DMS53 (cell line): ENCODE results near the gene CRYBG1.
A peak's percentile ranks its signal among the peaks of the same experiment; 100 is the strongest.

ENCODE experiments used
- DNase-seq: peaks from one replicate; lab custom pipeline; 2025; lab: John Stamatoyannopoulos, UW

CRYBG1 gene

DNA sequence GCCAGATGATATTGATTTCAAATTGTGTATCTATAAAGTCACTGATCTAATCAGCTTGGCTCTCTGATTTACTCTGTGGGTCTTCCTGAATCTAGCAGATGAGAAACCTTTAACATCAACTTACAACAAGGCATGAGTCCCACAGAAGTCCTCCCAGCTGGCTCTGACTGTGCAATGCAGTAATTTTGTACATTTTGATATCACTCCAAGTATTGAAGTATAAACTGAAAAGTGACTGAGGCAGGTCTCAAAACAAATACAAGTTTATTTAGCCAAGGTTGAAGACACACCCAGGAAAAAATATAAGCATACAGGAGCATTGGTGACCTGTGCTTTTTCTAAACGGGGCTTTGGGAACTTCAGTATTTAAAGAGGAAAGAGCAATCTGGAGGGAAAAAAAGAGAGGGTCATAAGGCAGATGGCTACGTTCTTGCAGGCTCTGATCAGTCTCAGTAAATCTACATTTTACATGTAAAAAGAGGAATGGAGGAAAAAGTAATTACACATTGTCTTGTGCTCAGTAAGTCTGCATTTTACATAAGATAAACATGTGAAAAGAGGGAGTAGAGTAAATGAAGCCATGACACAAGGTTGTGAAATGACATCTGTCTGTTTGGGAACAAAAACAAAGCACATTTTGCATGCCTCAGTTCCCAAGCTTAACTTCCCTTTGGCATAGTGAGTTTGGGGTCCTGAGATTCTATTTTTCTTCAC is 59.5 kb downstream of the CRYBG1 start:
- no peak for DNase-seq

DNA sequence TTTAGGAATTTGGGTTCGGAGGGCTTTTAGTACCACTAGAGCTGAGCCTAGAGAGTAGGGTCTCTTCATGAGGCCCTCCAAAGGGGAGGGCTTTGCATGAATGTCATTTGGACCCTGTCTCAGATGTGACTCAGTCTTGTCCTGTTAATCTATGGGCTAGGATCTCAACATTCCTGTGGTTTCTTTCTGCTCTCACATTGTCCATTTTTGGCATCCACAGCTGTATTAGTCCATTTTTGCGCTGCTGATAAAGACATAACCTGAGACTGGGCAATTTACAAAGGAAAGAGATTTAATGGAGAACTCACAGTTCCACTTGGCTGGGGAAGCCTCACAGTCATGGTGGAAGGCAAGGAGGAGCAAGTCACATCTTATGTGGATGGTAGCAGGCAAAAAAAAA is 61.0 kb downstream of the CRYBG1 start:
- no peak for DNase-seq

DNA sequence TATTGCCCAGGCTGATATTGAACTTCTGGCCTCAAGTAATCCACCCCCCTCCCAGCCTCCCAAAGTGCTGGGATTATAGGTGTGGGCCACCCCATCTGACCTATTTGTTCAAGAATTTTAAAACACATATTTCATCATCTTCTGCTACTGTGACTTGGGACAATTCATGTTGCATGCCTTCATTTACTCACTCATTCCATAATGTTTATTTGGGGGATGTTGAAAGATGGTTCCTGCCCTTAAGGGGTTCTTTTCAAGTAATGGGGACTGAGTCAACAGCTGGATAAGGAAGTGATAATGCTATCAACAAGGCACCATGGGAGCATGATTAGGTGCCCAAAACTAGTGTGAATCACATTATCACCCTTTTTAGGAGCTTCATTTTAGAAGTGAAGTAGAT is 62.0 kb downstream of the CRYBG1 start:
- no peak for DNase-seq

DNA sequence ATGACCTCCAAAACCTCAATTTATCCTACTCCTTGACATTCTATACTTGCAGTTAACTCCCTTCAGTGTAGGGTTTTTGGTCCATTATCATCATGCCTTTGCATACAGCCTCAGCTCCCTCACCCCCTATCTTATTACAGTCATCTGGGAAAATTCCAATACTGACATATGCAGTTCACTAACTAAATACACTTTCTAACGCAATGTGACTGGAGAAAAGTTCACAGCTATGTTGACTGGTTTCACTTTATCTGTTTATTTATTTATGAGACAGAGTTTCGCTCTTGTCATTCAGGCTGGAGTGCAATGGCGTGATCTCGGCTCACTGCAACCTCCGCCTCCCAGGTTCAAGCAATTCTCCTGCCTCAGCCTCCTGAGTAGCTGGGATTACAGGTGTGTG is 64.9 kb downstream of the CRYBG1 start:
- DNase-seq, result no peak

GRCh38 chr6:106426250-106426970 is 65.9 kb downstream of the CRYBG1 start:
- DNase-seq, result no peak

GRCh38 chr6:106430466-106430865 is 69.9 kb downstream of the CRYBG1 start:
- DNase-seq, result no peak

DNA sequence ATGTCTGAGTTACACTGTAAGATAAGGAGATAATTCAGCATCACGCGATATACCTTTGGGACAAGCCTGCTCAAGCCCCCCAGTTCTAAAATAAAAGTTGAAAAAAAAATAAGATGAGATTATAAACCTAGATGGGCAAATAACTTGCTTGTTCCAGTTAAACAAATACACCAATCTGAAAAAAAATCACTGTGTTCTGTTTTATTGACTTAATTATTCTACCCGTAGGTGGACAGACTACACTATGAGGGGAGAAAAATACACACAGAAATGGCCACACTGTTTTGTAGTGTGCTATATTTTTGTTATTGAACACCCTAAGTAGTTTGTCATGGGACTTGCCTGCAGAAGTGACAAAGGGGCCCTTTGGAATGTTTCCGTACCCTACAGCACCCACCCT is 70.9 kb downstream of the CRYBG1 start:
- DNase-seq, result no peak

- no peak for DNase-seq
Observed at GRCh38 chr6:106431972-106432371, 71.5 kb downstream of the CRYBG1 start.

DNA sequence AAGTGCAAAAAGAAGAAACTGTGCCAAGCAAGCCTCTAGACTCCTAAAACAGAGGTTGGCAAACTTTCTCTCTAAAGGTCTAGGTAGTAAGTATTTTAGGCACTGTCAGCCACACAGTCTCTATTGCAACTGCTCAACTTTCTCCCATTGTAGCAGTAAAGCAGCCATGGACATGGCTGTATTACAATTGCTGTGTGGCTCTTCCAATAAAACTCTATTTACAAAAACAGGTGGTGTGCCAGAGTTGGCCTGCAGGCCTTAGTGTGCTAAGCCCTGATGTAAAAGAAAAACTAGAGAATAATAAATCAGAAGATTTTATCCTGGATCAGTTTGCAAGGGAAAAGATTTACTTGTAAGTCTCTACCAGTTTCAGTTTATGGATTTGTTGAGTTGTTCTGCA is 74.0 kb downstream of the CRYBG1 start:
- DNase-seq, result no peak

GRCh38 chr6:106439459-106439858 is 78.9 kb downstream of the CRYBG1 start:
- DNase-seq, result no peak

DNA sequence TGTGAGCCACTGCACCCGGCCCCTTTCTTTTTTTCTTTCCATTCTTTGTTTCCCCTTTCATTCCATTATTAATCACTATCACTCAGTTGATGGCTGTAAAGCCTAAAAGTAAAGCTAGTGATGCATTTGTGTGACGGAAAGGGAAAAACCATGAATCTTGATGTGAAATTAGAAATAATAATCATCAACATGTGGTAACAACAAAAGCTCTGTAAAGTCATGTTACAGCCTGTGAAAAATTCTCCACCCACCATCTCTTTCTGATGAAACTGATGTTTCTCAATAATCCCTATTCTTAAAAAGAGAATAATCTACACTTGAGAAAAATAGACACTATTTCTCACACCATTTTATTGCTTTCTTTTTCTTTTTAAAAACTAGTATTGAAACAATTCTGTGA is 80.0 kb downstream of the CRYBG1 start:
- no peak for DNase-seq

DNA sequence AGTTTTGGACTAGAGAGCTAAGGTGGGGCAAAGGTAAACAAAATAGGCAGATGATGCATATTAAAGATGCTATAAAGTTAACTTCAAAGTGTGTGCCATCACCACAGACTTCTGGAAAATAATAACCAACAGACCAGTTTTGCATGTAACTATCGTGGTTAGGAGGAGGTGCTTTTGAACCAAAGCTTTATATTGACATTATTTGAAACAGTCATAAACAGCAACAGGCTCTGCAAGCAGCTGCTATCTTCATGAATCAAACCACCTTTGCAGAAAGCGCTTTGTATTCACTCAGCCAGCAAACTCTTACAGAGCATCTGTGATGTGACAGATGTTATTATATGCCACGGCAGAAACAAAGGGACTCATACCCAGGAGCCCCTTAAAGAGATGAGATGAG is 81.9 kb downstream of the CRYBG1 start:
- no peak for DNase-seq

- DNase-seq, result peak; percentile 78
Observed at GRCh38 chr6:106444777-106445507, 84.4 kb downstream of the CRYBG1 start.

DNA sequence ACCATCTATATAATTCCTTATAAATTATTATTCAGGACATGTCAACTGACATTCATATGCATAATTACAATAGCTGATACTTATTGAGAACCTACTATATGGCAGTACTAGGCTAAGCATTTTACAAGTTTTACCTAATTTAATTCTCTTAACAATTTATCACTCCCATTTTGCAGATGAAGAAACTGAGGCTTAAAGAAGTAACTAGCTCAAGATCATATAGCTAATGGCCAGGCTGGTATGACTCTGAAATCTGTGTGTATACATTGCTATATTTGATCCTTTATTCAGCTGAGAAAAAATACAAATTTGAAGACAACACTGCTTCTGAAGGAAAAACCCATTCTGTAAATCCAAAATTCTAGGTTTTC is 85.0 kb downstream of the CRYBG1 start:
- DNase-seq, result no peak

DNA sequence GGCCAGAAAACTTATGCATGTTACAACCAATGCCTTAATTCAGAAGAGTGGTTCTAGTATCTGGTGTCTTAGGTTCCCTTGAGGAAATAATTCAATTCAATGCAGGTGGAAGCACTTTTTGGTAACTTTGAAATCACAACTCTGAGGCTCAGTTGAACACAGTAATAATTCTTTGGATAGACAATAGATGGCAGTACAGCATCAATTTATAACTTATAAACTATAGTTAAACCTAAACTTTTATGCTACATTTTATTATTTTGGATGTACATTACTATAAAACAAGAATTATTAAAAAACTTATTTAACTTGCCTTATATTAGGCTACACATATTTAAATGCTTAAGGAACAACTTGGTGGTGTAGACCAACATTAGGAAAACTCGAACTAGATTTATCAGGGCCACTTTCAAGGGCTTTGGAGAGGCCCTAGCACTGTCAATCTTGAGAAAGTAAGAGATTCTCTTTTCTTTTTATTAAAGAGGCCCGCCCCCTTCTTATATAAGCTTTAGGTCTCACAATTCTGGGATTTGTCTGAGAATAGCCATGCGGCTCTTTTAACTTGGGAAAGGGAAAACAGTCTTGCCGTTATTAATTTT is 85.9 kb downstream of the CRYBG1 start:
- peak; percentile 17 for DNase-seq

DNA sequence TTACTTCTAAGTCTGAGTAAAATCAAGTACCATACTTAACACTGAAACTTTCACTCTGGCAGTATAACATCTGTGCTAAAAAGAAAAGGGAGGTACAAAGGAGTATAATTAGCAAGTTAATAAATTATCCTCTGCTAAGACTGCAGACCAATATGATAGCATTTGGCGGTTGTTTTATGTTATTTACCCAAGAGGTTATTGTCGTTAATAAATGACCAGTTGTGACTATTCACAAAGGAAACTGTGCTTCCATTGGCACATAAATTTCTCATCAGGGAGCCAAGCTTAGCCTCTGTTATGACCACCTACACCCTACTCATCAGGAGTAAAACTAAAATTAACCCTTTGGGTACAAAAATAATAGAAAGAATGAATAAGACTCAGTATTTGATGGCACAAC is 86.5 kb downstream of the CRYBG1 start:
- DNase-seq, result peak; percentile 6

DNA sequence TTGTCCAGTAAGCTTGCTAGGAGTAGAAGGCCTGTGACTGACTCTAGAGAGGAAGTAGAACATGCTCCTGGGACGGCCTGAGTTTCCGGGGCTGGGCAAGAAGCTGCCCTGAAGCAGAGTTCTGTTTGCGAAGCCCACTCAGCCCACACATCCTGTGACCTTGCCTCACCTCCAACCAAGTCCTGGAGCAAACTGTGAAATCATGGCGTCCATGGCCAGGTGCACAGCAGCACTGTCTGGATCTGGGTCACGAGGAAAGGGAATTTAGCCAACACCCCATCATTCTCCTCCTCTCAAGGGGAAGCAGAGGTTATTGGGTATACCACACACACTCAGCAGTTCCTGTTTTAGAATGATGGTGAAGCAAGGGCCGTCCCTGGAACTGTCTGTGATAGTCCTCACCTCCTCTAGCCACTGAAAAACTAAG is 87.5 kb downstream of the CRYBG1 start:
- DNase-seq, result no peak

GRCh38 chr6:106450653-106451052 is 90.1 kb downstream of the CRYBG1 start:
- no peak for DNase-seq

GRCh38 chr6:106451439-106451838 is 90.9 kb downstream of the CRYBG1 start:
- no peak for DNase-seq

- no peak for DNase-seq
Observed at GRCh38 chr6:106452628-106453027, 92.1 kb downstream of the CRYBG1 start.

- DNase-seq, result no peak
Observed at GRCh38 chr6:106453756-106454367, 93.3 kb downstream of the CRYBG1 start.

- no peak for DNase-seq
Observed at GRCh38 chr6:106456756-106457155, 96.2 kb downstream of the CRYBG1 start.
